B cell (primary cell): ENCODE results near the gene CAAP1. TPM values are rescaled to one million over a fixed set of nuclear protein-coding genes. Genes with fewer than 3 reads are reported as not detected.

Source experiments
- ATAC-seq: fragments of 200-7000 bp; cut with Tn5 transposase; one replicate; pipeline ENCODE4 v1.10.0; 2021; ENCODE audit warnings: low read depth, mild to moderate bottlenecking, moderate number of reproducible peaks, moderate library complexity
- CTCF ChIA-PET: fragments of 350-600 bp; sonication (Branson Sonifier 250); formaldehyde crosslinking; loops from one replicate; lab custom pipeline; 2021; ENCODE audit warnings: antibody characterized with exemption, inconsistent platforms; lab: Charles Lee
- POLR2A ChIA-PET: fragments of 350-600 bp; sonication (Branson Sonifier 250); formaldehyde crosslinking; loops from one replicate; lab custom pipeline; 2021; ENCODE audit warnings: antibody characterized with exemption; lab: Charles Lee
- DNase-seq: peaks from one replicate; pipeline ENCODE4 v3.0.0; 2013
- H2AFZ ChIP-seq: 2 replicates; pipeline ENCODE4 v1.6.1; 2012; ENCODE audit warnings: mild to moderate bottlenecking, low read depth, low read length; ENCODE audit not compliant: insufficient read depth, poor library complexity, severe bottlenecking
- H3K27ac ChIP-seq, 2 donors: 1 replicate in 1 of 2; 2 replicates in 1 of 2; pipeline ENCODE4 v1.5.1; 2012 to 2013; ENCODE audit warnings: low read length in 2 of 2, mild to moderate bottlenecking in 2 of 2, moderate library complexity in 1 of 2
- H3K27me3 ChIP-seq, 4 experiments: fragments of 200-600 bp in 1 of 4; sonication (generic) in 1 of 4; replicated peaks in 1 of 4; 1 replicate in 2 of 4; 2 replicates in 2 of 4; pipeline versions ENCODE4 v1.6.1 to v1.7.0; 2013 to 2016; ENCODE audit warnings: low read length in 3 of 4, mild to moderate bottlenecking in 2 of 4, mixed read lengths in 1 of 4, moderate library complexity in 1 of 4; ENCODE audit not compliant: insufficient read depth in 4 of 4, control insufficient read depth in 3 of 4; ENCODE audit errors: control extremely low read depth in 1 of 4
- H3K36me3 ChIP-seq, 2 experiments: replicated peaks in 1 of 2; 1 replicate in 1 of 2; 2 replicates in 1 of 2; pipeline versions ENCODE4 v1.6.1 to v1.7.1; 2013; ENCODE audit warnings: low read length in 1 of 2; ENCODE audit not compliant: insufficient read depth in 2 of 2, control insufficient read depth in 1 of 2; ENCODE audit errors: control extremely low read depth in 1 of 2, extremely low read depth in 1 of 2
- H3K4me1 ChIP-seq, 2 donors: fragments of 200-600 bp in 1 of 2; sonication (generic) in 1 of 2; 1 replicate in 1 of 2; 2 replicates in 1 of 2; pipeline versions ENCODE4 v1.5.1 to v1.6.1; 2013 to 2017; ENCODE audit warnings: low read length in 2 of 2; ENCODE audit not compliant: control insufficient read depth in 2 of 2, insufficient read depth in 2 of 2
- H3K4me2 ChIP-seq: replicated peaks from 2 replicates; pipeline ENCODE3; 2012; ENCODE audit warnings: mild to moderate bottlenecking, low read depth, low read length; ENCODE audit not compliant: poor library complexity, severe bottlenecking
- H3K4me3 ChIP-seq, 5 experiments: fragments of 200-600 bp in 1 of 5; sonication (generic) in 1 of 5; 1 replicate in 3 of 5; 2 replicates in 2 of 5; pipeline versions ENCODE4 v1.5.1 to v1.7.0; 2011 to 2016; ENCODE audit warnings: low read length in 4 of 5, mild to moderate bottlenecking in 4 of 5, low read depth in 2 of 5, control low read depth in 1 of 5, moderate library complexity in 1 of 5; ENCODE audit not compliant: insufficient read depth in 1 of 5; ENCODE audit errors: control extremely low read depth in 1 of 5, extremely low read depth in 1 of 5
- H3K79me2 ChIP-seq: fragments of 200-600 bp; sonication (generic); one replicate; pipeline ENCODE4 v1.6.0; 2016; ENCODE audit warnings: low read length; ENCODE audit not compliant: control insufficient read depth, insufficient read depth
- H3K9ac ChIP-seq: fragments of 200-600 bp; sonication (generic); 2 replicates; pipeline ENCODE4 v1.6.1; 2017; ENCODE audit warnings: mild to moderate bottlenecking, low read length, moderate library complexity
- H3K9me3 ChIP-seq, 3 donors: one replicate each; pipeline versions ENCODE4 v1.6.1 to v1.7.1; 2013; ENCODE audit warnings: low read length in 2 of 3; ENCODE audit not compliant: control insufficient read depth in 2 of 3, insufficient read depth in 1 of 3; ENCODE audit errors: control extremely low read depth in 1 of 3
- H4K20me1 ChIP-seq: 2 replicates; pipeline ENCODE4 v1.6.0; 2012; ENCODE audit warnings: mild to moderate bottlenecking, low read length; ENCODE audit not compliant: insufficient read depth, control insufficient read depth, poor library complexity, severe bottlenecking
- H3K27ac Mint-ChIP-seq: one replicate; pipeline ENCODE4 v1.8.0; 2021; ENCODE audit warnings: mixed read lengths
- H3K27me3 Mint-ChIP-seq: one replicate; pipeline ENCODE4 v1.8.0; 2021; ENCODE audit warnings: mixed read lengths
- H3K4me1 Mint-ChIP-seq: one replicate; pipeline ENCODE4 v1.8.0; 2021; ENCODE audit warnings: mixed read lengths
- H3K4me3 Mint-ChIP-seq: one replicate; pipeline ENCODE4 v1.8.0; 2021; ENCODE audit warnings: mixed read lengths
- H3K9me3 Mint-ChIP-seq: one replicate; pipeline ENCODE4 v1.8.0; 2022; ENCODE audit warnings: mixed read lengths; ENCODE audit not compliant: insufficient read depth
- EZH2 ChIP-seq: IDR thresholded peaks from 2 replicates; pipeline ENCODE4 v1.6.1; 2012; ENCODE audit warnings: borderline replicate concordance, low read depth, mild to moderate bottlenecking, moderate library complexity, low read length; ENCODE audit not compliant: insufficient read depth, poor library complexity, severe bottlenecking
- WGBS: methylation state at CpG from one replicate; pipeline ENCODE4 v1.1.5; 2013; ENCODE audit warnings: missing lambda C conversion rate; ENCODE audit not compliant: insufficient coverage; 5-methylcytosine and 5-hydroxymethylcytosine counted together
- intact Hi-C: fragments of 100-400 bp; cut with micrococcal nuclease; formaldehyde crosslinking; loops from one replicate; pipeline ENCODE4 v1.10.0; 2022
- polyA plus RNA-seq: library from polyadenylated mRNA; depleted of rRNA; stranded (reverse); fragments of >200 nt; gene quantifications from 2 replicates; pipeline ENCODE4 v1.2.3, GENCODE V29; 2012
- total RNA-seq, 2 donors: library from RNA; stranded (reverse); fragments of 120-200 nt in 1 of 2; gene quantifications; 1 replicate in 1 of 2; 2 replicates in 1 of 2; pipeline versions ENCODE4 v1.2.3 to v1.2.4, GENCODE V29; 2013 to 2022
- TF ChIP-seq, protein P1 (sequence below): fragments of 200-600 bp; IDR thresholded peaks from one replicate; pipeline ENCODE4 v1.8.0; 2022; ENCODE audit warnings: antibody characterized with exemption, mild to moderate bottlenecking

Gene CAAP1
- total and polyA plus RNA-seq, 2 donors (not counting 1 experiment from before 2014, with no cell fraction given) = 8.5 to 13.3 TPM

- DNase-seq (no peak), ATAC-seq (no peak)
- Histone ChIP-seq H3K36me3 (peaks cover 16 to 25% of the 10 kb centered on the region in 2 experiments), H3K27me3 (no peaks in the 10 kb centered on the region), H3K4me3 (no peak overlapping the region), H3K4me2 (no peak overlapping the region), H4K20me1 (no peaks in the 10 kb centered on the region), H3K4me1 (no peaks in the 10 kb centered on the region), H3K9me3 (no peaks in the 10 kb centered on the region), H3K27ac (no peak overlapping the region), H3K9ac (no peak overlapping the region), H2AFZ (no peak overlapping the region), H3K79me2 (peaks cover 4% of the 10 kb centered on the region)
- WGBS = 97% methylated on average over 5 of the region's 8 CpGs
- ChIA-PET POLR2A (no interaction called here), CTCF (no interaction called here)
- Mint-ChIP-seq H3K27me3 (no peaks in the 10 kb centered on the region), H3K4me3 (no peak overlapping the region), H3K9me3 (no peaks in the 10 kb centered on the region), H3K27ac (no peak overlapping the region), H3K4me1 (no peaks in the 10 kb centered on the region)
- intact Hi-C loops = no loop called here
- TF ChIP-seq EZH2 = no peak
- TF ChIP-seq, protein P1, sequence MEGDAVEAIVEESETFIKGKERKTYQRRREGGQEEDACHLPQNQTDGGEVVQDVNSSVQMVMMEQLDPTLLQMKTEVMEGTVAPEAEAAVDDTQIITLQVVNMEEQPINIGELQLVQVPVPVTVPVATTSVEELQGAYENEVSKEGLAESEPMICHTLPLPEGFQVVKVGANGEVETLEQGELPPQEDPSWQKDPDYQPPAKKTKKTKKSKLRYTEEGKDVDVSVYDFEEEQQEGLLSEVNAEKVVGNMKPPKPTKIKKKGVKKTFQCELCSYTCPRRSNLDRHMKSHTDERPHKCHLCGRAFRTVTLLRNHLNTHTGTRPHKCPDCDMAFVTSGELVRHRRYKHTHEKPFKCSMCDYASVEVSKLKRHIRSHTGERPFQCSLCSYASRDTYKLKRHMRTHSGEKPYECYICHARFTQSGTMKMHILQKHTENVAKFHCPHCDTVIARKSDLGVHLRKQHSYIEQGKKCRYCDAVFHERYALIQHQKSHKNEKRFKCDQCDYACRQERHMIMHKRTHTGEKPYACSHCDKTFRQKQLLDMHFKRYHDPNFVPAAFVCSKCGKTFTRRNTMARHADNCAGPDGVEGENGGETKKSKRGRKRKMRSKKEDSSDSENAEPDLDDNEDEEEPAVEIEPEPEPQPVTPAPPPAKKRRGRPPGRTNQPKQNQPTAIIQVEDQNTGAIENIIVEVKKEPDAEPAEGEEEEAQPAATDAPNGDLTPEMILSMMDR = no peak
Measured at GRCh38 chr9:26928902-26929495, 36.4 kb upstream of the CAAP1 start.

- Histone ChIP-seq H3K27me3 (no peaks in the 10 kb centered on the region), H3K79me2 (no peaks in the 10 kb centered on the region), H2AFZ (no peak overlapping the region), H3K4me1 (no peaks in the 10 kb centered on the region), H4K20me1 (no peaks in the 10 kb centered on the region), H3K4me2 (no peak overlapping the region), H3K36me3 (peaks cover 18 to 52% of the 10 kb centered on the region in 2 experiments), H3K4me3 (no peak overlapping the region), H3K27ac (no peak overlapping the region), H3K9me3 (no peaks in the 10 kb centered on the region), H3K9ac (no peak overlapping the region)
- Mint-ChIP-seq H3K27me3 (no peaks in the 10 kb centered on the region), H3K27ac (no peak overlapping the region), H3K4me3 (no peak overlapping the region), H3K4me1 (no peaks in the 10 kb centered on the region), H3K9me3 (no peaks in the 10 kb centered on the region)
- POLR2A ChIA-PET = no interaction called here
- WGBS = no CpG with 5 or more reads among the region's 4 CpGs
- intact Hi-C loops = no loop called here
- no peak for ATAC-seq
- DNase-seq = no peak
- TF ChIP-seq, protein P1 = no peak
- TF ChIP-seq EZH2 = no peak
- CTCF ChIA-PET = no interaction called here
Measured at GRCh38 chr9:26925609-26926008, 33.0 kb upstream of the CAAP1 start.
